Activated T-helper 1 cell treated with anti-CD3 and anti-CD28 coated beads, Interleukin-12 subunit alpha, Interleukin-12 subunit beta, Interleukin-2, Interleukin-4 antibody, amounts not matched to agents 30 ng/mL and 10 ng/mL and 1 ng/mL, durations not matched to agents 14 hours and 24 hours and 36 hours (primary cell): ENCODE results near the gene SIX3. TPM values are rescaled to one million over a fixed set of nuclear protein-coding genes. Genes with fewer than 3 reads are reported as not detected.

ENCODE experiments used
- DNase-seq: peaks from one replicate; pipeline ENCODE4 v3.0.0; 2021; ENCODE audit warnings: low spot score
- H3K27ac Mint-ChIP-seq: one replicate; pipeline ENCODE4 v1.8.0; 2021; ENCODE audit warnings: mild to moderate bottlenecking, mixed read lengths
- H3K27me3 Mint-ChIP-seq: one replicate; pipeline ENCODE4 v1.8.0; 2022; ENCODE audit warnings: mild to moderate bottlenecking, moderate library complexity, mixed read lengths; ENCODE audit not compliant: insufficient read depth
- H3K36me3 Mint-ChIP-seq: one replicate; pipeline ENCODE4 v1.8.0; 2021; ENCODE audit warnings: low read depth, mixed read lengths
- H3K4me1 Mint-ChIP-seq: one replicate; pipeline ENCODE4 v1.8.0; 2021; ENCODE audit warnings: low read depth, mixed read lengths
- H3K4me3 Mint-ChIP-seq: one replicate; pipeline ENCODE4 v1.8.0; 2021; ENCODE audit warnings: mild to moderate bottlenecking, moderate library complexity, mixed read lengths
- H3K9me3 Mint-ChIP-seq: one replicate; pipeline ENCODE4 v1.8.0; 2021; ENCODE audit warnings: mixed read lengths
- intact Hi-C: fragments of 100-400 bp; cut with micrococcal nuclease; formaldehyde crosslinking; loops from one replicate; pipeline ENCODE4 v1.15.1; 2024
- total RNA-seq: library from RNA; stranded (reverse); gene quantifications from 2 replicates; pipeline ENCODE4 v1.2.3, GENCODE V29; 2022

The SIX3 gene
- total RNA-seq, 1 donor from 2014 or later, result not detected

GRCh38 chr2:44959855-44960254 is 18.4 kb downstream of the SIX3 start:
- H3K36me3 Mint-ChIP-seq, result no peaks in the 10 kb centered on the region
- H3K4me1 Mint-ChIP-seq, result no peaks in the 10 kb centered on the region
- H3K4me3 Mint-ChIP-seq, result no peak overlapping the region
- H3K27ac Mint-ChIP-seq, result no peak overlapping the region
- DNase-seq, result no peak
- no peaks in the 10 kb centered on the region for H3K9me3 Mint-ChIP-seq
- peaks cover 30% of the 10 kb centered on the region for H3K27me3 Mint-ChIP-seq
- intact Hi-C loops, result loop anchor here (5.0 to 10.0 kb wide), 2 partner anchors 395 to 1083 kb away; no protein-coding TSS in a partner anchor

GRCh38 chr2:44960871-44961270 is 19.4 kb downstream of the SIX3 start:
- Mint-ChIP-seq H3K36me3 (no peaks in the 10 kb centered on the region), H3K4me3 (no peak overlapping the region), H3K9me3 (no peaks in the 10 kb centered on the region), H3K27ac (no peak overlapping the region), H3K27me3 (peaks cover 25% of the 10 kb centered on the region), H3K4me1 (no peaks in the 10 kb centered on the region)
- DNase-seq, result no peak
- intact Hi-C loops, result no loop called here

GRCh38 chr2:44962176-44962695 is 20.7 kb downstream of the SIX3 start:
- Mint-ChIP-seq H3K9me3 (no peaks in the 10 kb centered on the region), H3K4me1 (no peaks in the 10 kb centered on the region), H3K27me3 (peaks cover 11% of the 10 kb centered on the region), H3K36me3 (no peaks in the 10 kb centered on the region), H3K27ac (no peak overlapping the region), H3K4me3 (no peak overlapping the region)
- no peak for DNase-seq
- intact Hi-C loops, result no loop called here

GRCh38 chr2:44964752-44965236 is 23.3 kb downstream of the SIX3 start:
- no peaks in the 10 kb centered on the region for H3K4me1 Mint-ChIP-seq
- no peak overlapping the region for H3K27ac Mint-ChIP-seq
- no peak overlapping the region for H3K4me3 Mint-ChIP-seq
- H3K27me3 Mint-ChIP-seq, result peaks cover 7% of the 10 kb centered on the region
- H3K9me3 Mint-ChIP-seq, result no peaks in the 10 kb centered on the region
- intact Hi-C loops, result no loop called here
- H3K36me3 Mint-ChIP-seq, result no peaks in the 10 kb centered on the region
- no peak for DNase-seq

GRCh38 chr2:44965684-44966083 is 24.2 kb downstream of the SIX3 start:
- no peaks in the 10 kb centered on the region for H3K36me3 Mint-ChIP-seq
- H3K4me3 Mint-ChIP-seq, result no peak overlapping the region
- peaks cover 6% of the 10 kb centered on the region for H3K27me3 Mint-ChIP-seq
- DNase-seq, result no peak
- intact Hi-C loops, result no loop called here
- H3K9me3 Mint-ChIP-seq, result no peaks in the 10 kb centered on the region
- no peaks in the 10 kb centered on the region for H3K4me1 Mint-ChIP-seq
- H3K27ac Mint-ChIP-seq, result no peak overlapping the region

- DNase-seq, result no peak
- intact Hi-C loops, result no loop called here
- H3K9me3 Mint-ChIP-seq, result no peaks in the 10 kb centered on the region
- no peak overlapping the region for H3K27ac Mint-ChIP-seq
- H3K4me3 Mint-ChIP-seq, result no peak overlapping the region
- H3K27me3 Mint-ChIP-seq, result peaks cover 6% of the 10 kb centered on the region
- H3K4me1 Mint-ChIP-seq, result no peaks in the 10 kb centered on the region
- no peaks in the 10 kb centered on the region for H3K36me3 Mint-ChIP-seq
Observed at GRCh38 chr2:44967056-44967455, 25.6 kb downstream of the SIX3 start.

- DNase-seq, result no peak
- H3K4me3 Mint-ChIP-seq, result no peak overlapping the region
- no peaks in the 10 kb centered on the region for H3K36me3 Mint-ChIP-seq
- intact Hi-C loops, result no loop called here
- H3K27ac Mint-ChIP-seq, result no peak overlapping the region
- no peaks in the 10 kb centered on the region for H3K4me1 Mint-ChIP-seq
- peaks cover 9% of the 10 kb centered on the region for H3K27me3 Mint-ChIP-seq
- no peaks in the 10 kb centered on the region for H3K9me3 Mint-ChIP-seq
Observed at GRCh38 chr2:44967727-44968432, 26.4 kb downstream of the SIX3 start.

GRCh38 chr2:44969936-44970335 is 28.4 kb downstream of the SIX3 start:
- Mint-ChIP-seq H3K4me3 (no peak overlapping the region), H3K27ac (no peak overlapping the region), H3K9me3 (no peaks in the 10 kb centered on the region), H3K4me1 (no peaks in the 10 kb centered on the region), H3K36me3 (no peaks in the 10 kb centered on the region), H3K27me3 (peaks cover 6% of the 10 kb centered on the region)
- intact Hi-C loops, result no loop called here
- DNase-seq, result no peak

GRCh38 chr2:44970846-44971450 is 29.4 kb downstream of the SIX3 start:
- H3K27ac Mint-ChIP-seq, result no peak overlapping the region
- intact Hi-C loops, result no loop called here
- H3K27me3 Mint-ChIP-seq, result peaks cover 6% of the 10 kb centered on the region

GRCh38 chr2:44972771-44973535 is 31.5 kb downstream of the SIX3 start:
- H3K4me1 Mint-ChIP-seq, result no peaks in the 10 kb centered on the region
- H3K27me3 Mint-ChIP-seq, result peaks cover 7% of the 10 kb centered on the region
- no peak overlapping the region for H3K4me3 Mint-ChIP-seq

More at GRCh38 chr2:44970846-44971450, 29.4 kb downstream of the SIX3 start:
- no peaks in the 10 kb centered on the region for H3K9me3 Mint-ChIP-seq
- no peak overlapping the region for H3K4me3 Mint-ChIP-seq
- H3K4me1 Mint-ChIP-seq, result no peaks in the 10 kb centered on the region
- no peaks in the 10 kb centered on the region for H3K36me3 Mint-ChIP-seq
- DNase-seq, result no peak

GRCh38 chr2:44974064-44974715 is 32.7 kb downstream of the SIX3 start:
- peaks cover 7% of the 10 kb centered on the region for H3K27me3 Mint-ChIP-seq
- no peaks in the 10 kb centered on the region for H3K4me1 Mint-ChIP-seq
- no peak overlapping the region for H3K27ac Mint-ChIP-seq
- no peak overlapping the region for H3K4me3 Mint-ChIP-seq
- H3K9me3 Mint-ChIP-seq, result no peaks in the 10 kb centered on the region
- H3K36me3 Mint-ChIP-seq, result no peaks in the 10 kb centered on the region
- no peak for DNase-seq
- intact Hi-C loops, result no loop called here

More at GRCh38 chr2:44972771-44973535, 31.5 kb downstream of the SIX3 start:
- no peaks in the 10 kb centered on the region for H3K9me3 Mint-ChIP-seq
- no peak overlapping the region for H3K27ac Mint-ChIP-seq
- intact Hi-C loops, result no loop called here
- no peaks in the 10 kb centered on the region for H3K36me3 Mint-ChIP-seq
- DNase-seq, result no peak

- Mint-ChIP-seq H3K27ac (no peak overlapping the region), H3K4me3 (no peak overlapping the region), H3K4me1 (no peaks in the 10 kb centered on the region)
Observed at GRCh38 chr2:44975571-44976450, 34.3 kb downstream of the SIX3 start.

More at GRCh38 chr2:44975571-44976450, 34.3 kb downstream of the SIX3 start:
- no peaks in the 10 kb centered on the region for H3K9me3 Mint-ChIP-seq
- no peaks in the 10 kb centered on the region for H3K36me3 Mint-ChIP-seq
- peaks cover 9% of the 10 kb centered on the region for H3K27me3 Mint-ChIP-seq
- DNase-seq, result no peak
- intact Hi-C loops, result no loop called here
